Activated CD8-positive, alpha-beta T cell treated with anti-CD3 and anti-CD28 coated beads for 36 hours (primary cell): Measurements from ENCODE around the gene NR1H2. TPM values are rescaled to one million over a fixed set of nuclear protein-coding genes. Genes with fewer than 3 reads are reported as not detected.
"Not testable (repeated sequence)": the region's sequence is repeated elsewhere in the genome, so short reads cannot be mapped to it uniquely, and the experiment has no call there.

Experiments
- ATAC-seq: fragments of 200-7000 bp; cut with Tn5 transposase; one replicate; pipeline ENCODE4 v1.10.0; 2021; ENCODE audit warnings: mild to moderate bottlenecking, moderate library complexity
- CTCF ChIA-PET: fragments of 350-600 bp; sonication (Branson Sonifier 250); formaldehyde crosslinking; loops from one replicate; lab custom pipeline; 2021; ENCODE audit warnings: antibody characterized with exemption; lab: Charles Lee
- POLR2A ChIA-PET: fragments of 350-600 bp; sonication (Branson Sonifier 250); formaldehyde crosslinking; loops from one replicate; lab custom pipeline; 2021; ENCODE audit warnings: antibody characterized with exemption; lab: Charles Lee
- DNase-seq: peaks from one replicate; pipeline ENCODE4 v3.0.0-alpha.2; 2020
- H3K27ac Mint-ChIP-seq: one replicate; pipeline ENCODE4 v1.8.0; 2021; ENCODE audit warnings: mild to moderate bottlenecking, mixed read lengths
- H3K27me3 Mint-ChIP-seq: one replicate; pipeline ENCODE4 v1.8.0; 2021; ENCODE audit warnings: mixed read lengths
- H3K36me3 Mint-ChIP-seq: one replicate; pipeline ENCODE4 v1.8.0; 2021; ENCODE audit warnings: low read depth, mixed read lengths
- H3K4me1 Mint-ChIP-seq: one replicate; pipeline ENCODE4 v1.8.0; 2021; ENCODE audit warnings: low read depth, mixed read lengths
- H3K4me3 Mint-ChIP-seq: one replicate; pipeline ENCODE4 v1.8.0; 2021; ENCODE audit warnings: mild to moderate bottlenecking, moderate library complexity, mixed read lengths
- H3K9me3 Mint-ChIP-seq: one replicate; pipeline ENCODE4 v1.8.0; 2021; ENCODE audit warnings: mixed read lengths
- intact Hi-C: fragments of 100-400 bp; cut with micrococcal nuclease; formaldehyde crosslinking; loops from one replicate; pipeline ENCODE4 v1.10.0; 2022
- total RNA-seq, 2 experiments: library from RNA; stranded (reverse); gene quantifications; one replicate each; pipeline ENCODE4 v1.2.3, GENCODE V29; 2021
- TF ChIP-seq, protein P1 (sequence below): fragments of 200-600 bp; IDR thresholded peaks from one replicate; pipeline ENCODE4 v1.8.0; 2022; ENCODE audit warnings: antibody characterized with exemption, mild to moderate bottlenecking

NR1H2 gene
- total RNA-seq, 2 experiments from 2014 or later = 50.9 to 52.3 TPM

DNA sequence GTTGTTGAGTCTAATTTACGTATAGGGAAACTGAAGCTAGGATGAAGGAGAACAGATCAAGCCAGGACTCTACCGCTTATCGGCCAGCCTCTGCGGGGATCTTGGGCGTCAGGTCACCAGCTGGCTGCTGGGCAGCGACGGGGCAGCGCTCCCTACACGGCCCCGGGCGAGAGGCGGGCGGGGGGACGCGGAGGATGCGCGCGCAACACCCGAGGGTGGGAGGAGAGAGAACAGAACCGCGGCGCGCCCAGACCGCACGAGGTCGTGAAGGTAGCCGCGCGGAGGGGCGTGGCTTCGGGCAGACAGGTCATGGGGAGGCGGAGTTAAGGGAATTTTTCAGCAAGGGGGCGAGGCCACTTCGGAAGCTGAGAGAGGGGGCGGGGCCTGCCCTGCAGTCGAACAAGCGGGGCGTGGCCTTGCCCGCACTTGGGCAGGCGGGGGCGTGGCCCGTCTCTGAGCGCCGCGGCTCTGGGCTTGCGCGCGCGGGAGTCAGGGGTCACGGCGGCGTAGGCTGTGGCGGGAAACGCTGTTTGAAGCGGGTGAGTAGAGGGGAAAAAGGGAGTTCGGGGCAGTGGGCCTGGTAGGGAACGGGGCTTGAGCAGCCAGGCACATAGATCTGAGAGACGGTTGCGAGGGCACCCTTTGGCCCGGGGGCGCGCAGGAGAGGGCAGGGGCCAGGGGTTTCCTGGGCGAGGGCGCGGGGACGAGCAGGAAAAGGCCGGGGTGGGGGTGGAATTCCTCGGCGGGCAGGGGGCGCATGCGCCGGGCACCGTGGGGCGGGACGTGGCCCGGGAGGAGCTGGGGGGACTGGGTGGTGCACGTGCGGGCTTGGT lies 7.8 kb downstream of the NR1H2 start, which contains the start of gene POLD1:
Gene POLD1, plus strand, starts transcription at position 496 of the 833 bp plus-strand sequence. CDS start 14,505 bp downstream, outside the sequence.
- ChIA-PET CTCF (interaction anchor here (1.0 to 2.0 kb wide), 5 partner anchors 8 to 31 kb away, joined by 3 to 10 read pairs (median 4); partner anchors contain the start of gene NR1H2), POLR2A (interaction anchor here (0.6 to 2.3 kb wide), 8 partner anchors 9 to 92 kb away, joined by 3 to 11 read pairs (median 4); partner anchors contain the start of genes EMC10, GARIN5A, NAPSA and NR1H2)
- DNase-seq = peak; percentile 99
- peaks cover 40% of the 10 kb centered on the region for H3K36me3 Mint-ChIP-seq
- H3K9me3 Mint-ChIP-seq = no peaks in the 10 kb centered on the region
- H3K27ac Mint-ChIP-seq = peak within 1 kb of the TSS; percentile 95
- H3K4me1 Mint-ChIP-seq = peaks cover 32% of the 10 kb centered on the region
- ATAC-seq = peak; percentile 95
- H3K4me3 Mint-ChIP-seq = peak within 1 kb of the TSS; percentile 94
- intact Hi-C loops = no loop called here
- no peaks in the 10 kb centered on the region for H3K27me3 Mint-ChIP-seq
- TF ChIP-seq, protein P1, sequence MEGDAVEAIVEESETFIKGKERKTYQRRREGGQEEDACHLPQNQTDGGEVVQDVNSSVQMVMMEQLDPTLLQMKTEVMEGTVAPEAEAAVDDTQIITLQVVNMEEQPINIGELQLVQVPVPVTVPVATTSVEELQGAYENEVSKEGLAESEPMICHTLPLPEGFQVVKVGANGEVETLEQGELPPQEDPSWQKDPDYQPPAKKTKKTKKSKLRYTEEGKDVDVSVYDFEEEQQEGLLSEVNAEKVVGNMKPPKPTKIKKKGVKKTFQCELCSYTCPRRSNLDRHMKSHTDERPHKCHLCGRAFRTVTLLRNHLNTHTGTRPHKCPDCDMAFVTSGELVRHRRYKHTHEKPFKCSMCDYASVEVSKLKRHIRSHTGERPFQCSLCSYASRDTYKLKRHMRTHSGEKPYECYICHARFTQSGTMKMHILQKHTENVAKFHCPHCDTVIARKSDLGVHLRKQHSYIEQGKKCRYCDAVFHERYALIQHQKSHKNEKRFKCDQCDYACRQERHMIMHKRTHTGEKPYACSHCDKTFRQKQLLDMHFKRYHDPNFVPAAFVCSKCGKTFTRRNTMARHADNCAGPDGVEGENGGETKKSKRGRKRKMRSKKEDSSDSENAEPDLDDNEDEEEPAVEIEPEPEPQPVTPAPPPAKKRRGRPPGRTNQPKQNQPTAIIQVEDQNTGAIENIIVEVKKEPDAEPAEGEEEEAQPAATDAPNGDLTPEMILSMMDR = no peak

DNA sequence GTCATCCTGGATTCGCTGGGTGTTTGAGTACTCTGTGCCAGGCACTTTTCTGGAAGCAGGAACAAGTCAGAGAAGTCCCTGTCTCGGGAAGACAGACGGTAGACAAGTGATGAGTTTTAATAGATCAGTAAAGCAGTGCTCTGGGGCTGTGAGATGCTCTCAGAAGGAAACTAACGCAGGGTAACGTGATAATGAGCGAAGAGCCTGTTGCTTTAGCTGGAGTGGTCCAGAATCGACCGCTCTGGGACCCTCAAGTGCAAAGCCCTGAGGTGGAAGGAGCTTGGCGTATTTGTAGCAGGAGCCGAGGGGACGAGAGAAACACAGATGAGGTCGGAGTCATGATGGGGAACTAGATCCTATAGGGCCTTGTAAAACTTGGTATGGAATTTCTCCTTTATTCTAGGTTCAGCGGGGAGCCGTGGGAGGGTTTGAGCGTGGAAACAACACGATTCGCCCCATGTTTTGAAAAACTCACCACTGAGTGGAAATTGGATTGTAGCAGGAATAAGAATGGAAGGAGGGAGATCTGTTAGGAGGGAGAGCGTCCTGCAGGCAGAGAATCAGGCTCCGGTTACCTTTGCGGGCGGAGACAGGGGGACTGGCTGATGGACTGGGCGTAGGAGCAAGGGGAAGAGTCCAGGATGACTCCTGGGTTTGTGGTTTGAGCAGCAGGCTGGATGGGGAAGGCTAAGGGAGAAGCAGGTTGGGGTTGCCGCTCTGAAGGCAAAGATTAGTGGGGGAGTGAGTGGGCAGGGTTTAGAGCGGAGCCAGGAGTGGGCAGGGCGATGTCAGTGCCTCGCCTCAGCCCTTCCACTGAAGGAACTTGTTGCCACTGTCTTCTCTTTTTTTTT lies 8.7 kb downstream of the NR1H2 start:
- ChIA-PET CTCF (interaction anchor here (1.3 to 2.0 kb wide), 4 partner anchors 16 to 31 kb away, joined by 4 to 10 read pairs (median 7); no protein-coding TSS in a partner anchor), POLR2A (interaction anchor here (0.6 to 2.3 kb wide), 12 partner anchors 10 to 91 kb away, joined by 3 to 11 read pairs (median 4); partner anchors contain the start of genes EMC10, GARIN5A, NAPSA and NR1H2)
- intact Hi-C loops = no loop called here
- TF ChIP-seq, protein P1 = no peak
- Mint-ChIP-seq H3K27me3 (no peaks in the 10 kb centered on the region), H3K4me1 (peaks cover 30% of the 10 kb centered on the region), H3K9me3 (no peaks in the 10 kb centered on the region), H3K4me3 (peak overlapping the region; percentile 94), H3K27ac (peak overlapping the region; percentile 95), H3K36me3 (peaks cover 34% of the 10 kb centered on the region)
- no peak for ATAC-seq
- peak; percentile 26 for DNase-seq

DNA sequence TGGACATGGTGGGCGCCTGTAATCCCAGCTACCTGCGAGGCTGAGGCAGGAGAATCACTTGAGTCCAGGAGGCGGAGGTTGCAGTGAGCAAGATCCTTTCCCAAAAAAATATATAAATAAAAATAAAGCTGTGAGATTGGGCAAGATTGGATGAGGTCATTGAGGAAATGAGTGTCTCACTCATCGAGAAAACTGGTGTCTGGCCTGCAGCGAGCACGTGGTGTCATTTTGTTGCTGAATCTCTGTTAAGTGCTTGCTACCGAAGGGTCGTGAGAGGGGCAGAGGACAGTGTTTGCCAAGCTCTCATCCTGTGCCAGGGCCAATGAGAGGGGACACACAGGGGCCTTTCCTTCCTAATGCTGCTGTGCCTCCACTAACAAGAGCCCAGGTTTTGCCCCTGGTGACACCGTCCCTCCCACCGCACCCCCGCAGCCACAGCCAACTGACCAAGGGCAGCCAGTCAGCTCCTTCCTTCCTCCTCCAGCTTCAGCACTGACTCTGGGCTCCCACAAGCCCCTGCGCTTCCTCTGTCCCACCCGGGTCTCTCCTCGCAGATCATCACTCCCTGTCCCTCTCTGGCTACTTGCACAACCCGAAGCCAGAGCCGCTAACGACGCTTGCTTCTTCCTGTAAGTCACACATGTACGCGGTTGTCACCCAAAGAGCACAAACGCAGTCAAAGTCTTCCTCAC lies 11.1 kb downstream of the NR1H2 start:
- Mint-ChIP-seq H3K9me3 (no peaks in the 10 kb centered on the region), H3K36me3 (peaks cover 46% of the 10 kb centered on the region), H3K27me3 (no peaks in the 10 kb centered on the region), H3K4me3 (peak overlapping the region; percentile 5), H3K4me1 (peaks cover 30% of the 10 kb centered on the region), H3K27ac (no peak overlapping the region)
- ATAC-seq (no peak), DNase-seq (no peak)
- intact Hi-C loops = no loop called here
- ChIA-PET CTCF (interaction anchor here (1.1 to 2.1 kb wide), 3 partner anchors 18 to 30 kb away, joined by 5 to 8 read pairs (median 6); no protein-coding TSS in a partner anchor), POLR2A (interaction anchor here (0.9 to 2.1 kb wide), 3 partner anchors 14 to 40 kb away, joined by 3 to 6 read pairs (median 5); no protein-coding TSS in a partner anchor)
- TF ChIP-seq, protein P1 = no peak

DNA sequence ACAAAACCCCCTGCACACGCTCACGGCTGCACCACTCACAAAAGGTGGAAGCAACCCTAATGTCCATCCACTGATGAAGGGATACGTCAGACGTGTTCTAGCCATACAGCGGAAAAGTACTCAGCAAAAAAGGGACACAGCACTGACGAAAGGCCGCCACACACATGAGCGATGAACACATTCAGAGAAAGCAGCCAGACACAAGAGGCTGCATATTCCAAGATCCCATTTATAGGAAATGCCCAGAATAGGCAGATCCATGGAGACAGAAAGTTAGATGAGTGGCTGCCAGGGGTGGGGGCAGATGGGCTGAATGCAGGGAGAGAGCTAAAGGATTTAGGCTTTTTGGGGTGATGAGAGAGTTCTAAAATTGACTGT lies 11.6 kb downstream of the NR1H2 start:
- Mint-ChIP-seq H3K9me3 (no peaks in the 10 kb centered on the region), H3K27me3 (no peaks in the 10 kb centered on the region), H3K36me3 (peaks cover 50% of the 10 kb centered on the region), H3K4me1 (peaks cover 30% of the 10 kb centered on the region), H3K4me3 (peak overlapping the region; percentile 5), H3K27ac (no peak overlapping the region)
- no peak for DNase-seq
- intact Hi-C loops = no loop called here
- ChIA-PET CTCF (interaction anchor here (1.1 to 2.1 kb wide), 3 partner anchors 19 to 31 kb away, joined by 5 to 8 read pairs (median 6); no protein-coding TSS in a partner anchor), POLR2A (interaction anchor here (1.3 kb wide), 1 partner anchor 39 kb away, joined by 5 read pairs; no protein-coding TSS in a partner anchor)
- ATAC-seq = no peak
- TF ChIP-seq, protein P1 = no peak

DNA sequence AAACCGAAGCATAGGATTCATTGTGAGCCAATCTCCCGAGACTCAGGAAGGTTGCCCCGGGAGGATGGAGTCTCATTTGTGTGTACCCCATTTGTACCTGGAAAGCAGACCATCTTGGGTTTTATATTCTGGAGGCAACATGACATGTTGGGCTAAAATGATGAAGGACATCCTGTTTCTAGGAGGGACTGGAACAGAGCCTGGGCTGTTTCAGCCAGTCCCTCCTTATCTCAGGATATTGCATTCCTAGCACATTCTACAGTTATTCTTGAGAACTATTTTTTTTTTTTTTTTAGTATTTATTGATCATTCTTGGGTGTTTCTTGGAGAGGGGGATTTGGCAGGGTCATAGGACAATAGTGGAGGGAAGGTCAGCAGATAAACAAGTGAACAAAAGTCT lies 14.0 kb downstream of the NR1H2 start:
- peaks cover 14% of the 10 kb centered on the region for H3K4me1 Mint-ChIP-seq

DNA sequence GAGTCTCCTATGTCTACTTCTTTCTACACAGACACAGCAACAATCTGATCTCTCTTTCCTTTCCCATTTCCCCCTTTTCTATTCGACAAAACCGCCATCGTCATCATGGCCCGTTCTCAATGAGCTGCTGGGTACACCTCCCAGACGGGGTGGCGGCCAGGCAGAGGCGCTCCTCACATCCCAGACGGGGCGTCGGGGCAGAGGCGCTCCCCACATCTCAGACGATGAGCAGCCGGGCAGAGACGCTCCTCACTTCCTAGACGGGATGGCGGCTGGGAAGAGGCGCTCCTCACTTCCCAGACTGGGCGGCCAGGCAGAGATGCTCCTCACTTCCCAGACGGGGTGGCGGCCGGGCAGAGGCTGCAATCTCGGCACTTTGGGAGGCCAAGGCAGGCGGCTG lies 14.7 kb downstream of the NR1H2 start:
- CTCF ChIA-PET, DNase-seq, ATAC-seq, H3K9me3 Mint-ChIP-seq, POLR2A ChIA-PET, intact Hi-C loops, H3K27me3 Mint-ChIP-seq, H3K4me3 Mint-ChIP-seq, H3K27ac Mint-ChIP-seq: not testable (repeated sequence)
- peaks cover 12% of the 10 kb centered on the region for H3K4me1 Mint-ChIP-seq
- H3K36me3 Mint-ChIP-seq = peaks cover 52% of the 10 kb centered on the region

More for the DNA sequence above, 14.0 kb downstream of the NR1H2 start:
- peaks cover 52% of the 10 kb centered on the region for H3K36me3 Mint-ChIP-seq
- DNase-seq, POLR2A ChIA-PET, intact Hi-C loops, H3K27me3 Mint-ChIP-seq, H3K27ac Mint-ChIP-seq, H3K4me3 Mint-ChIP-seq, CTCF ChIA-PET, H3K9me3 Mint-ChIP-seq, ATAC-seq: not testable (repeated sequence)
